HEK293 (cell line): ENCODE data around the gene SHE.

Experiments used
- PRDM1 ChIP-seq: fragments of 450-650 bp; formaldehyde crosslinking; IDR thresholded peaks from 2 replicates; pipeline ENCODE4; 2016; ENCODE audit warnings: missing biosample characterization, missing genetic modification characterization
- ZNF221 ChIP-seq: fragments of 450-650 bp; formaldehyde crosslinking; IDR thresholded peaks from 2 replicates; pipeline ENCODE4 v1.5.1; 2017; ENCODE audit warnings: missing biosample characterization, missing genetic modification characterization, borderline replicate concordance
- ZNF24 ChIP-seq: fragments of 450-650 bp; formaldehyde crosslinking; IDR thresholded peaks from 2 replicates; pipeline ENCODE4 v1.5.1; 2016; ENCODE audit warnings: missing biosample characterization, missing genetic modification characterization
- ZNF335 ChIP-seq: fragments of 450-650 bp; formaldehyde crosslinking; conservative IDR thresholded peaks from 2 replicates; pipeline ENCODE4 v1.5.1; 2016; ENCODE audit warnings: missing biosample characterization, missing genetic modification characterization
- TF ChIP-seq, protein P1 (sequence below): fragments of 450-650 bp; formaldehyde crosslinking; IDR thresholded peaks from 2 replicates; pipeline ENCODE4 v1.5.1; 2016; ENCODE audit warnings: missing biosample characterization, missing genetic modification characterization

DNA sequence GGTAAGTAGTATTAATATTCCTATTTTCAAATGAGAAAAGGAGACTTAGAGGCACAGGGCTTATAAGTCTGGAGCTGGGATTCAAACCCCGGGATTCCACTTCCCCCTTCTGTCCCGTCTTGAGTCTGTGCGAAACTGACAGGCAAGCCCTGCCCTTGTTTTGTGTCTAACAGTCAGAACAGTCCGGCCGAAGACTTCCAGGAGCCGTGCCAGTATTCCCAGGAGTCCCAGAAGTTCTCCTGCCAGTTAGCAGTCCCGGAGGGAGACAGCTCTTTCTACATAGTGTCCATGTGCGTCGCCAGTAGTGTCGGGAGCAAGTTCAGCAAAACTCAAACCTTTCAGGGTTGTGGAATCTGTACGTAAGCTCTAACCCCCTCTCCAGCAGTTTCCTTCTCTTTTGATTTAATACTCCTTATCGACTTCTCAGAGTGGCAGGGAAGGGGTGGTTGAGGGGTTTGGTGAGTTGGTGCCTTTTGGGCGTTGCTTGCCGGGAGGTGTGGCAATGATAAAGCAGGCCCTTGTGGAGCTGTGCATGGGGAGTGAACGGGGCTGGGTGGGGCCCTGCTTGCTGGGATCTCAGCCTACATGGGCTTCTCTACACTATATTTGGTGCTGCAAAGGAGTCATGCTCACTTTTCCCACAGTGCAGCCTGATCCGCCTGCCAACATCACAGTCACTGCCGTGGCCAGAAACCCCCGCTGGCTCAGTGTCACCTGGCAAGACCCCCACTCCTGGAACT lies 67.7 kb downstream of the SHE start:
- no peak for TF ChIP-seq ZNF24
- TF ChIP-seq PRDM1 (tag by site-specific recombination): no peak
- TF ChIP-seq, protein P1, sequence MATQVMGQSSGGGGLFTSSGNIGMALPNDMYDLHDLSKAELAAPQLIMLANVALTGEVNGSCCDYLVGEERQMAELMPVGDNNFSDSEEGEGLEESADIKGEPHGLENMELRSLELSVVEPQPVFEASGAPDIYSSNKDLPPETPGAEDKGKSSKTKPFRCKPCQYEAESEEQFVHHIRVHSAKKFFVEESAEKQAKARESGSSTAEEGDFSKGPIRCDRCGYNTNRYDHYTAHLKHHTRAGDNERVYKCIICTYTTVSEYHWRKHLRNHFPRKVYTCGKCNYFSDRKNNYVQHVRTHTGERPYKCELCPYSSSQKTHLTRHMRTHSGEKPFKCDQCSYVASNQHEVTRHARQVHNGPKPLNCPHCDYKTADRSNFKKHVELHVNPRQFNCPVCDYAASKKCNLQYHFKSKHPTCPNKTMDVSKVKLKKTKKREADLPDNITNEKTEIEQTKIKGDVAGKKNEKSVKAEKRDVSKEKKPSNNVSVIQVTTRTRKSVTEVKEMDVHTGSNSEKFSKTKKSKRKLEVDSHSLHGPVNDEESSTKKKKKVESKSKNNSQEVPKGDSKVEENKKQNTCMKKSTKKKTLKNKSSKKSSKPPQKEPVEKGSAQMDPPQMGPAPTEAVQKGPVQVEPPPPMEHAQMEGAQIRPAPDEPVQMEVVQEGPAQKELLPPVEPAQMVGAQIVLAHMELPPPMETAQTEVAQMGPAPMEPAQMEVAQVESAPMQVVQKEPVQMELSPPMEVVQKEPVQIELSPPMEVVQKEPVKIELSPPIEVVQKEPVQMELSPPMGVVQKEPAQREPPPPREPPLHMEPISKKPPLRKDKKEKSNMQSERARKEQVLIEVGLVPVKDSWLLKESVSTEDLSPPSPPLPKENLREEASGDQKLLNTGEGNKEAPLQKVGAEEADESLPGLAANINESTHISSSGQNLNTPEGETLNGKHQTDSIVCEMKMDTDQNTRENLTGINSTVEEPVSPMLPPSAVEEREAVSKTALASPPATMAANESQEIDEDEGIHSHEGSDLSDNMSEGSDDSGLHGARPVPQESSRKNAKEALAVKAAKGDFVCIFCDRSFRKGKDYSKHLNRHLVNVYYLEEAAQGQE (tag by site-specific recombination): no peak
- TF ChIP-seq ZNF221 (tag by site-specific recombination): no peak
- no peak for TF ChIP-seq ZNF335
